Neural cell (in vitro differentiated cells): ENCODE measurements around the gene EXD3. TPM values are rescaled to one million over a fixed set of nuclear protein-coding genes. Genes with fewer than 3 reads are reported as not detected.

Experiments
- H2AFZ ChIP-seq: fragments of 200-600, 300-800 bp; sonication (generic), shearing (Covaris generic); 2 replicates; pipeline ENCODE4 v1.6.0; 2014; ENCODE audit warnings: low read depth, mild to moderate bottlenecking, antibody characterized with exemption, low read length, moderate library complexity
- H3F3A ChIP-seq: fragments of 200-600 bp; shearing (Covaris generic); 2 replicates; pipeline ENCODE4 v1.6.1; 2016; ENCODE audit warnings: mild to moderate bottlenecking, moderate library complexity, mixed read lengths, antibody characterized with exemption, low read length; ENCODE audit not compliant: insufficient read depth, poor library complexity, severe bottlenecking
- H3K27ac ChIP-seq: fragments of 200-600, 300-800 bp; sonication (generic), shearing (Covaris generic); 2 replicates; pipeline ENCODE4 v1.5.1; 2014; ENCODE audit warnings: mild to moderate bottlenecking, low read length, moderate library complexity
- H3K27me3 ChIP-seq: fragments of 300-800, 200-600 bp; sonication (generic), shearing (Covaris generic); 2 replicates; pipeline ENCODE4 v1.6.0; 2014; ENCODE audit warnings: mild to moderate bottlenecking, low read depth, low read length, moderate library complexity; ENCODE audit not compliant: insufficient read depth
- H3K36me3 ChIP-seq: fragments of 300-800, 200-600 bp; sonication (generic), shearing (Covaris generic); 2 replicates; pipeline ENCODE4 v1.5.1; 2014; ENCODE audit warnings: mild to moderate bottlenecking, antibody characterized with exemption, low read length, moderate library complexity; ENCODE audit not compliant: insufficient read depth
- H3K4me2 ChIP-seq: fragments of 300-800, 200-600 bp; sonication (generic), shearing (Covaris generic); 2 replicates; pipeline ENCODE4 v1.6.0; 2014; ENCODE audit warnings: mild to moderate bottlenecking, low read length
- H3K4me3 ChIP-seq: fragments of 300-800, 200-600 bp; sonication (generic), shearing (Covaris generic); 2 replicates; pipeline ENCODE4 v1.5.1; 2014; ENCODE audit warnings: mild to moderate bottlenecking, low read length, moderate library complexity
- H3K79me2 ChIP-seq: fragments of 200-600 bp; shearing (Covaris generic); replicated peaks from 2 replicates; pipeline ENCODE4 v1.6.0; 2014; ENCODE audit warnings: mild to moderate bottlenecking, low read length, moderate library complexity; ENCODE audit not compliant: insufficient read depth
- H3K9ac ChIP-seq: fragments of 300-800, 200-600 bp; sonication (generic), shearing (Covaris generic); 2 replicates; pipeline ENCODE4 v1.6.1; 2016; ENCODE audit warnings: mild to moderate bottlenecking, low read length, mixed read lengths
- H3K9me2 ChIP-seq: fragments of 200-600 bp; shearing (Covaris generic); 2 replicates; pipeline ENCODE4 v1.6.1; 2016; ENCODE audit warnings: mild to moderate bottlenecking, low read length, mixed read lengths; ENCODE audit not compliant: insufficient read depth
- H3K9me3 ChIP-seq: fragments of 200-600, 300-800 bp; sonication (generic), shearing (Covaris generic); 2 replicates; pipeline ENCODE4 v1.6.1; 2016; ENCODE audit warnings: mild to moderate bottlenecking, mixed run types, low read length, moderate library complexity, mixed read lengths
- H4K20me1 ChIP-seq: fragments of 200-600 bp; shearing (Covaris generic); 2 replicates; pipeline ENCODE4 v1.6.1; 2016; ENCODE audit warnings: mild to moderate bottlenecking, mixed run types; ENCODE audit not compliant: insufficient read depth
- EP300 ChIP-seq: fragments of 450-650 bp; conservative IDR thresholded peaks from 2 replicates; pipeline ENCODE4 v1.6.1; 2014; ENCODE audit warnings: antibody characterized with exemption, mild to moderate bottlenecking, moderate library complexity; ENCODE audit not compliant: poor library complexity, severe bottlenecking
- EZH2 ChIP-seq: fragments of 200-600, 300-800 bp; shearing (Covaris generic), sonication (generic); IDR thresholded peaks from 2 replicates; pipeline ENCODE4 v1.6.1; 2014; ENCODE audit warnings: antibody characterized with exemption, low read length, borderline replicate concordance, mild to moderate bottlenecking; ENCODE audit not compliant: insufficient read depth, poor library complexity, severe bottlenecking
- MXI1 ChIP-seq: fragments of 450-650 bp; conservative IDR thresholded peaks from 2 replicates; pipeline ENCODE4 v1.6.1; 2014; ENCODE audit warnings: antibody characterized with exemption, mild to moderate bottlenecking; ENCODE audit not compliant: poor library complexity, severe bottlenecking
- POLR2AphosphoS5 ChIP-seq: IDR thresholded peaks from 2 replicates; pipeline ENCODE4 v1.6.1; 2012
- RAD21 ChIP-seq: fragments of 450-650 bp; conservative IDR thresholded peaks from 2 replicates; pipeline ENCODE4 v1.6.1; 2014; ENCODE audit warnings: antibody characterized with exemption, mild to moderate bottlenecking, moderate library complexity
- REST ChIP-seq: IDR thresholded peaks from 2 replicates; pipeline ENCODE4 v1.6.1; 2012; ENCODE audit warnings: borderline replicate concordance
- SMC3 ChIP-seq: fragments of 450-650 bp; conservative IDR thresholded peaks from 2 replicates; pipeline ENCODE4 v1.6.1; 2014; ENCODE audit warnings: antibody characterized with exemption, mild to moderate bottlenecking, moderate library complexity; ENCODE audit not compliant: poor library complexity
- TAF1 ChIP-seq: IDR thresholded peaks from 2 replicates; pipeline ENCODE4 v1.6.1; 2012; ENCODE audit warnings: low read depth
- polyA plus RNA-seq: library from polyadenylated mRNA; depleted of rRNA; stranded (reverse); fragments of >200 nt; gene quantifications from 2 replicates; pipeline ENCODE4 v1.2.3, GENCODE V29; 2014
- TF ChIP-seq, protein P1 (sequence below): fragments of 450-650 bp; IDR thresholded peaks from 2 replicates; pipeline ENCODE4 v1.5.1; 2014; ENCODE audit warnings: antibody characterized with exemption, mild to moderate bottlenecking, moderate library complexity; ENCODE audit not compliant: poor library complexity, severe bottlenecking

EXD3 gene
- polyA plus RNA-seq, 1 donor from 2014 or later, result 32.9 TPM

GRCh38 chr9:137321726-137322361 lies 101.1 kb downstream of the EXD3 start:
- no peak for TF ChIP-seq TAF1
- TF ChIP-seq POLR2AphosphoS5, result no peak
- no peak for TF ChIP-seq RAD21
- no peak for TF ChIP-seq MXI1
- TF ChIP-seq EZH2, result no peak
- no peak for TF ChIP-seq SMC3
- no peak for TF ChIP-seq REST
- TF ChIP-seq, protein P1, sequence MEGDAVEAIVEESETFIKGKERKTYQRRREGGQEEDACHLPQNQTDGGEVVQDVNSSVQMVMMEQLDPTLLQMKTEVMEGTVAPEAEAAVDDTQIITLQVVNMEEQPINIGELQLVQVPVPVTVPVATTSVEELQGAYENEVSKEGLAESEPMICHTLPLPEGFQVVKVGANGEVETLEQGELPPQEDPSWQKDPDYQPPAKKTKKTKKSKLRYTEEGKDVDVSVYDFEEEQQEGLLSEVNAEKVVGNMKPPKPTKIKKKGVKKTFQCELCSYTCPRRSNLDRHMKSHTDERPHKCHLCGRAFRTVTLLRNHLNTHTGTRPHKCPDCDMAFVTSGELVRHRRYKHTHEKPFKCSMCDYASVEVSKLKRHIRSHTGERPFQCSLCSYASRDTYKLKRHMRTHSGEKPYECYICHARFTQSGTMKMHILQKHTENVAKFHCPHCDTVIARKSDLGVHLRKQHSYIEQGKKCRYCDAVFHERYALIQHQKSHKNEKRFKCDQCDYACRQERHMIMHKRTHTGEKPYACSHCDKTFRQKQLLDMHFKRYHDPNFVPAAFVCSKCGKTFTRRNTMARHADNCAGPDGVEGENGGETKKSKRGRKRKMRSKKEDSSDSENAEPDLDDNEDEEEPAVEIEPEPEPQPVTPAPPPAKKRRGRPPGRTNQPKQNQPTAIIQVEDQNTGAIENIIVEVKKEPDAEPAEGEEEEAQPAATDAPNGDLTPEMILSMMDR, result no peak
- TF ChIP-seq EP300, result no peak
- no peaks in the 10 kb centered on the region for H3K9me2 ChIP-seq
- H2AFZ ChIP-seq, result no peak overlapping the region
- no peak overlapping the region for H3K9ac ChIP-seq
- H3K79me2 ChIP-seq, result no peaks in the 10 kb centered on the region
- no peak overlapping the region for H3K4me2 ChIP-seq
- H3K27ac ChIP-seq, result no peak overlapping the region
- no peaks in the 10 kb centered on the region for H3F3A ChIP-seq
- no peak overlapping the region for H3K4me3 ChIP-seq
- no peaks in the 10 kb centered on the region for H3K36me3 ChIP-seq
- H4K20me1 ChIP-seq, result no peaks in the 10 kb centered on the region
- no peaks in the 10 kb centered on the region for H3K9me3 ChIP-seq
- no peaks in the 10 kb centered on the region for H3K27me3 ChIP-seq

DNA sequence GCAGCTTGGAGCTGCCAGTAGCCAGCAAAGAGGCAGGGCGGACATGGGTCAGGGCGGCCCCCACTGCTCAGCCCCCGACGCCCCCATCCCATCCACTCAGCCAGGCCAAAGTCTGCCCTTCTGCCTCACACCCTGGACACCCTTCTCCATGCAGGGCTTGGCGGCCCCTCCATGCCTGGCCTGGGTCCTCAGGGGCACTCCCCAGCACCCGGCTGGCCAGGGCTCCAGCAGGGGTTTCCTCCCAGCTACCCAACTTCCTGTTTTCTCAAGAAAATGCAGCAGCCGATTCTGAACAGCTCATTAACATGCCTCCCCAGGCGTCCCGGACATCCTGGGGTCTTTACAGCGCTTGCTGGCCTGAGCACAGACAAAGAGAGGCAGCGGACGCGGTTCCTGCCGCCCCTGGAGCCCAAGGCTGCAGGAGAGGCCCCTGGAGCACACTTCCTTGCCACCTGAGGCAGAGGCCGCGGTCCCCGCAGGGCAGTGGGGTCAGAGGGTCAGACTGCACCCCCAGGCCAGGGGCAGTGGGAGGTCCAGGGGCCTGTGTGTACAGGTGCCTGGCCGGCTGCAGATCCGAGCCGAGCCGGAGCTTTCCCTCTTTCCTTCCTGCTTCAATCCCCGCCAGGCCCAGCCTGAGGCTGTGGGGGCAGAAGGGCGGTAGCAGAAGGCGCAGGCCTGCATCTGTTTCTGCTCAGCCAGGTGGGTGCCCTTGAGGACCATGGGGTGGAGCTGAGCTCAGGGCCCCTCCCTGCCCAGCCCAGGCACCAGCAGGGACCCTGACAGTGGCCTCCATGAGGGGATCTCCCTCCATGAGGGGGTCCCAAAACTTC lies 102.2 kb downstream of the EXD3 start:
- H2AFZ ChIP-seq, result no peak overlapping the region
- H3F3A ChIP-seq, result no peaks in the 10 kb centered on the region
- no peaks in the 10 kb centered on the region for H4K20me1 ChIP-seq
- H3K4me3 ChIP-seq, result no peak overlapping the region
- H3K9ac ChIP-seq, result no peak overlapping the region
- H3K36me3 ChIP-seq, result no peaks in the 10 kb centered on the region
- no peaks in the 10 kb centered on the region for H3K9me2 ChIP-seq
- no peaks in the 10 kb centered on the region for H3K27me3 ChIP-seq
- no peaks in the 10 kb centered on the region for H3K79me2 ChIP-seq
- H3K27ac ChIP-seq, result no peak overlapping the region
- H3K4me2 ChIP-seq, result no peak overlapping the region
- TF ChIP-seq, protein P1, result no peak
- TF ChIP-seq REST (no peak), EZH2 (no peak), RAD21 (no peak), POLR2AphosphoS5 (no peak), SMC3 (no peak), TAF1 (no peak), EP300 (no peak), MXI1 (no peak)
- H3K9me3 ChIP-seq, result no peaks in the 10 kb centered on the region
